Astrocyte (in vitro differentiated cells and primary cell): ENCODE measurements around the gene RBM23. TPM values are rescaled to one million over a fixed set of nuclear protein-coding genes. Genes with fewer than 3 reads are reported as not detected.

Experiments used
- DNase-seq: peaks from one replicate; pipeline ENCODE4 v3.0.0-alpha.2; 2010; ENCODE audit warnings: low read depth
- FAIRE-seq: peaks from 2 replicates; lab custom pipeline; 2011; peaks lifted over from hg19 to GRCh38; lab: Jason Lieb, UNC
- H2AFZ ChIP-seq: 2 replicates; pipeline ENCODE4 v1.6.0; 2012; ENCODE audit warnings: low read depth, low read length, inconsistent platforms
- H3K27ac ChIP-seq: 2 replicates; pipeline ENCODE4 v1.5.1; 2011; ENCODE audit warnings: low read depth, low read length, inconsistent platforms
- H3K27me3 ChIP-seq: 2 replicates; pipeline ENCODE4 v1.6.0; 2011; ENCODE audit warnings: low read length, inconsistent platforms; ENCODE audit not compliant: insufficient read depth
- H3K36me3 ChIP-seq: 2 replicates; pipeline ENCODE4 v1.5.1; 2011; ENCODE audit warnings: low read length, inconsistent platforms; ENCODE audit not compliant: insufficient read depth
- H3K4me1 ChIP-seq: 2 replicates; pipeline ENCODE4 v1.5.1; 2011; ENCODE audit warnings: low read length, inconsistent platforms; ENCODE audit not compliant: insufficient read depth
- H3K4me2 ChIP-seq: 2 replicates; pipeline ENCODE4 v1.6.0; 2012; ENCODE audit warnings: low read length, inconsistent platforms
- H3K4me3 ChIP-seq: 2 replicates; pipeline ENCODE4 v1.5.1; 2011; ENCODE audit warnings: low read depth, mild to moderate bottlenecking, low read length, inconsistent platforms; ENCODE audit not compliant: insufficient read depth
- H3K79me2 ChIP-seq: 2 replicates; pipeline ENCODE4 v1.6.0; 2012; ENCODE audit warnings: mild to moderate bottlenecking, low read length, inconsistent platforms; ENCODE audit not compliant: insufficient read depth
- H3K9ac ChIP-seq: 2 replicates; pipeline ENCODE4 v1.6.0; 2012; ENCODE audit warnings: mild to moderate bottlenecking, low read length, inconsistent platforms
- H3K9me3 ChIP-seq: 2 replicates; pipeline ENCODE4 v1.5.1; 2012; ENCODE audit warnings: low read depth, mild to moderate bottlenecking, low read length, inconsistent platforms; ENCODE audit not compliant: insufficient read depth
- H4K20me1 ChIP-seq: 2 replicates; pipeline ENCODE4 v1.6.0; 2012; ENCODE audit warnings: low read length, inconsistent platforms; ENCODE audit not compliant: insufficient read depth
- H3K27ac Mint-ChIP-seq: one replicate; pipeline ENCODE4 v1.8.0; 2021; ENCODE audit warnings: mild to moderate bottlenecking, mixed read lengths; ENCODE audit not compliant: unreplicated experiment
- H3K27me3 Mint-ChIP-seq: one replicate; pipeline ENCODE4 v1.8.0; 2021; ENCODE audit warnings: low read depth, mixed read lengths; ENCODE audit not compliant: unreplicated experiment
- H3K36me3 Mint-ChIP-seq: one replicate; pipeline ENCODE4 v1.8.0; 2021; ENCODE audit warnings: low read depth, mixed read lengths; ENCODE audit not compliant: unreplicated experiment
- H3K4me1 Mint-ChIP-seq: one replicate; pipeline ENCODE4 v1.8.0; 2021; ENCODE audit warnings: low read depth, mixed read lengths; ENCODE audit not compliant: unreplicated experiment
- H3K4me3 Mint-ChIP-seq: one replicate; pipeline ENCODE4 v1.8.0; 2021; ENCODE audit warnings: mild to moderate bottlenecking, moderate library complexity, mixed read lengths; ENCODE audit not compliant: unreplicated experiment
- H3K9me3 Mint-ChIP-seq: one replicate; pipeline ENCODE4 v1.8.0; 2021; ENCODE audit warnings: mild to moderate bottlenecking, mixed read lengths; ENCODE audit not compliant: unreplicated experiment
- EZH2 ChIP-seq: IDR thresholded peaks from 2 replicates; pipeline ENCODE4 v1.6.1; 2012; ENCODE audit warnings: mild to moderate bottlenecking, low read length, inconsistent platforms; ENCODE audit not compliant: insufficient read depth
- total RNA-seq: library from RNA; stranded (reverse); gene quantifications from 2 replicates; pipeline ENCODE4 v1.2.1, GENCODE V29; 2021
- TF ChIP-seq, protein P1 (sequence below): IDR thresholded peaks from 2 replicates; pipeline ENCODE4 v1.5.1; 2011; ENCODE audit warnings: low read depth, mild to moderate bottlenecking, inconsistent platforms, low read length, moderate library complexity; ENCODE audit not compliant: insufficient read depth

RBM23 gene
- total RNA-seq, 1 donor from 2014 or later = 49.3 TPM

DNA sequence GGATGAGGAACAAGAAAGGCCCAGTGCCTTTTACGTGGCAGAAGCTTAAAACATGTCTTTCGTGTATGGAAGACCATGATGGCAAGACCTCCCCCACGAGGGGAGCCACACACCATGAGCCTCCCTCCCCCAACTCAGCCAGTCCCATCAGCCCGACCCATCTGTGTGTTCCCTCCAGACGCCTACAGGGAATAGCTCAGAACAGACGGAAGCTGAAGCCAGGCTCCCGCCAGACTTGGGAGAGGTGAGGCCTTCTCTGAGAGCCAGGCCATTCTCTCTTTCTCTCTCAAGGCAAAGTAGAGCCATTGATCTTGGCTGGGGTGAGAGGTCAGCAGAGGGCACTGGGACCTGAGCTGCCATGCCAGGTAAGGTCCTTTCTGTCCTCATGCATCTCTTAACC lies 26.5 kb downstream of the RBM23 start:
- Histone ChIP-seq H3K4me2 (no peak overlapping the region), H3K9ac (no peak overlapping the region), H3K79me2 (no peaks in the 10 kb centered on the region), H3K9me3 (no peaks in the 10 kb centered on the region), H4K20me1 (no peaks in the 10 kb centered on the region), H3K36me3 (no peaks in the 10 kb centered on the region), H3K27ac (no peak overlapping the region), H3K4me1 (peaks cover 6% of the 10 kb centered on the region), H3K4me3 (no peak overlapping the region), H3K27me3 (no peaks in the 10 kb centered on the region), H2AFZ (no peak overlapping the region)
- Mint-ChIP-seq H3K4me3 (peak overlapping the region; percentile 27), H3K9me3 (no peaks in the 10 kb centered on the region), H3K4me1 (peaks cover 10% of the 10 kb centered on the region), H3K27me3 (peaks cover 3% of the 10 kb centered on the region), H3K27ac (no peak overlapping the region), H3K36me3 (no peaks in the 10 kb centered on the region)
- TF ChIP-seq, protein P1, sequence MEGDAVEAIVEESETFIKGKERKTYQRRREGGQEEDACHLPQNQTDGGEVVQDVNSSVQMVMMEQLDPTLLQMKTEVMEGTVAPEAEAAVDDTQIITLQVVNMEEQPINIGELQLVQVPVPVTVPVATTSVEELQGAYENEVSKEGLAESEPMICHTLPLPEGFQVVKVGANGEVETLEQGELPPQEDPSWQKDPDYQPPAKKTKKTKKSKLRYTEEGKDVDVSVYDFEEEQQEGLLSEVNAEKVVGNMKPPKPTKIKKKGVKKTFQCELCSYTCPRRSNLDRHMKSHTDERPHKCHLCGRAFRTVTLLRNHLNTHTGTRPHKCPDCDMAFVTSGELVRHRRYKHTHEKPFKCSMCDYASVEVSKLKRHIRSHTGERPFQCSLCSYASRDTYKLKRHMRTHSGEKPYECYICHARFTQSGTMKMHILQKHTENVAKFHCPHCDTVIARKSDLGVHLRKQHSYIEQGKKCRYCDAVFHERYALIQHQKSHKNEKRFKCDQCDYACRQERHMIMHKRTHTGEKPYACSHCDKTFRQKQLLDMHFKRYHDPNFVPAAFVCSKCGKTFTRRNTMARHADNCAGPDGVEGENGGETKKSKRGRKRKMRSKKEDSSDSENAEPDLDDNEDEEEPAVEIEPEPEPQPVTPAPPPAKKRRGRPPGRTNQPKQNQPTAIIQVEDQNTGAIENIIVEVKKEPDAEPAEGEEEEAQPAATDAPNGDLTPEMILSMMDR = no peak
- TF ChIP-seq EZH2 = no peak
- FAIRE-seq (no peak), DNase-seq (no peak)

DNA sequence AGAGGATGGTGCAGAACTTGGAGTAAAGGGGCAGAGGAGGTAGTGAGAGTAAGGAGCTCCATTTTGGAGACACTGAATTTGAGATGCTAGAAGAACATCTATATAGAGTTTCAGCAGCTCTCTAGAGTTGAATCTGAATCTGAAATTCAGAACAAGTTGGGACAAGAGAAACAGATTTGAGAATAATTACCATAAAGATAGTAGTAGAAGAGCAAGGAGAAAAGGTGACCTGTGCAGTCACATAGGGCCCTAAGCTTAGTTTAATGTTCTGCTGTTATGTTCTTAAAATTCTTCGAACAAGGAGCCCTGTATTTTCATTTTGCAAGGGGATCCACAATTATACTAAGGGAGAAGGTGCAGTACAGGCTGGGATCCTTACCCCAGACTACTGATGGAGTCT lies 28.5 kb downstream of the RBM23 start:
- Histone ChIP-seq H3K4me2 (no peak overlapping the region), H3K9ac (no peak overlapping the region), H3K36me3 (no peaks in the 10 kb centered on the region), H2AFZ (no peak overlapping the region), H3K27me3 (no peaks in the 10 kb centered on the region), H3K79me2 (no peaks in the 10 kb centered on the region), H4K20me1 (no peaks in the 10 kb centered on the region), H3K9me3 (no peaks in the 10 kb centered on the region), H3K4me3 (no peak overlapping the region), H3K27ac (no peak overlapping the region), H3K4me1 (peaks cover 13% of the 10 kb centered on the region)
- no peaks in the 10 kb centered on the region for H3K9me3 Mint-ChIP-seq
- FAIRE-seq (no peak), DNase-seq (no peak)
- H3K27me3 Mint-ChIP-seq = peaks cover 5% of the 10 kb centered on the region
- H3K4me3 Mint-ChIP-seq = no peak overlapping the region
- no peaks in the 10 kb centered on the region for H3K36me3 Mint-ChIP-seq
- H3K27ac Mint-ChIP-seq = no peak overlapping the region
- no peak for TF ChIP-seq EZH2
- TF ChIP-seq, protein P1 = no peak
- peaks cover 7% of the 10 kb centered on the region for H3K4me1 Mint-ChIP-seq

DNA sequence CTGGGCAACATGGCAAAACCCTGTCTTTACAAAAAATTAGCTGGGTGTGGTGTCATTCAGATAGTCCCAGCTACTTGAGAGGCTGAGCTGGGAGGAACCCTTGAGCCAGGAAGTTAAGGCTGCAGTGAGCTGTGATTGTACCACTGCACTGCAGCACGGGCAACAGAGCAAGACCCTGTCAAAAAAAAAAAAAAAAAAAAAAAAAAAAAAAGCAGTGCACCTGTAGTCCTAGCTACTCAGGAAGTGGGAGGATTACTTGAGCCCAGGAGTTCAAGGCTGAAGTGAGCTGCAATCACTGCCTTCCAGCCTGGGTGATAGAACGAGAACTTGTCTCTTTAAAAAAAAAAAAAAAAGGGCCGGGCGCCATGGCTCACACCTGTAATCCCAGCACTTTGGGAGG lies 30.3 kb downstream of the RBM23 start:
- Histone ChIP-seq H3K4me2 (no peak overlapping the region), H3K27me3 (no peaks in the 10 kb centered on the region), H3K4me1 (peaks cover 13% of the 10 kb centered on the region), H4K20me1 (no peaks in the 10 kb centered on the region), H3K79me2 (no peaks in the 10 kb centered on the region), H3K36me3 (no peaks in the 10 kb centered on the region), H3K9me3 (no peaks in the 10 kb centered on the region), H3K27ac (no peak overlapping the region), H2AFZ (no peak overlapping the region), H3K4me3 (no peak overlapping the region), H3K9ac (no peak overlapping the region)
- no peak overlapping the region for H3K27ac Mint-ChIP-seq
- DNase-seq = no peak
- no peaks in the 10 kb centered on the region for H3K36me3 Mint-ChIP-seq
- FAIRE-seq = no peak
- H3K27me3 Mint-ChIP-seq = peaks cover 8% of the 10 kb centered on the region
- TF ChIP-seq, protein P1 = no peak
- no peak for TF ChIP-seq EZH2
- H3K4me1 Mint-ChIP-seq = peaks cover 13% of the 10 kb centered on the region
- no peaks in the 10 kb centered on the region for H3K9me3 Mint-ChIP-seq
- no peak overlapping the region for H3K4me3 Mint-ChIP-seq
